Prostate gland (tissue), 2 donors: Measurements from ENCODE around the gene PTPRT.

ENCODE experiments used
- POLR2A ChIP-seq: fragments of 450-650 bp; IDR thresholded peaks from one replicate; pipeline ENCODE4 v1.6.1; 2016; ENCODE audit warnings: antibody characterized with exemption, mild to moderate bottlenecking
- POLR2AphosphoS5 ChIP-seq: sonication (generic); formaldehyde crosslinking; IDR thresholded peaks from one replicate; pipeline ENCODE4 v1.6.1; 2017; ENCODE audit warnings: antibody characterized with exemption
- TF ChIP-seq, protein P1 (sequence below), 4 experiments: fragments of 200-600 bp in 2 of 4; fragments of 450-650 bp in 2 of 4; sonication (generic) in 2 of 4; IDR thresholded peaks; 1 replicate in 3 of 4; 2 replicates in 1 of 4; pipeline ENCODE4 v1.5.1; 2016 to 2019; ENCODE audit warnings: antibody characterized with exemption in 4 of 4, mild to moderate bottlenecking in 2 of 4, moderate library complexity in 2 of 4

GRCh38 chr20:42920776-42921175 is 268.9 kb downstream of the PTPRT start:
- no peak for TF ChIP-seq POLR2A
- TF ChIP-seq, protein P1, sequence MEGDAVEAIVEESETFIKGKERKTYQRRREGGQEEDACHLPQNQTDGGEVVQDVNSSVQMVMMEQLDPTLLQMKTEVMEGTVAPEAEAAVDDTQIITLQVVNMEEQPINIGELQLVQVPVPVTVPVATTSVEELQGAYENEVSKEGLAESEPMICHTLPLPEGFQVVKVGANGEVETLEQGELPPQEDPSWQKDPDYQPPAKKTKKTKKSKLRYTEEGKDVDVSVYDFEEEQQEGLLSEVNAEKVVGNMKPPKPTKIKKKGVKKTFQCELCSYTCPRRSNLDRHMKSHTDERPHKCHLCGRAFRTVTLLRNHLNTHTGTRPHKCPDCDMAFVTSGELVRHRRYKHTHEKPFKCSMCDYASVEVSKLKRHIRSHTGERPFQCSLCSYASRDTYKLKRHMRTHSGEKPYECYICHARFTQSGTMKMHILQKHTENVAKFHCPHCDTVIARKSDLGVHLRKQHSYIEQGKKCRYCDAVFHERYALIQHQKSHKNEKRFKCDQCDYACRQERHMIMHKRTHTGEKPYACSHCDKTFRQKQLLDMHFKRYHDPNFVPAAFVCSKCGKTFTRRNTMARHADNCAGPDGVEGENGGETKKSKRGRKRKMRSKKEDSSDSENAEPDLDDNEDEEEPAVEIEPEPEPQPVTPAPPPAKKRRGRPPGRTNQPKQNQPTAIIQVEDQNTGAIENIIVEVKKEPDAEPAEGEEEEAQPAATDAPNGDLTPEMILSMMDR (IDR thresholded peaks at IDR 0.05), result no peak
- no peak for TF ChIP-seq POLR2AphosphoS5
